GM12878 (cell line): Measurements from ENCODE around the gene FIGNL2. TPM values are rescaled to one million over a fixed set of nuclear protein-coding genes. Genes with fewer than 3 reads are reported as not detected.

ENCODE experiments used
- ATAC-seq: fragments of 200-7000 bp; cut with Tn5 transposase; 3 replicates; pipeline ENCODE4 v1.9.1; 2020; ENCODE audit warnings: mild to moderate bottlenecking, moderate library complexity
- BruUV-seq: library from RNA; stranded (reverse); fragments of 400-500 nt; replicated peaks from 2 replicates; lab custom pipeline; 2021; lab: Mats Ljungman, UMichigan
- CTCF ChIA-PET: fragments of 300-600 bp; sonication (Branson Sonifier 250); formaldehyde crosslinking; extraction: SDS; loops from one replicate; lab custom pipeline; 2021; ENCODE audit warnings: inconsistent platforms; lab: Yijun Ruan, JAX
- POLR2A ChIA-PET: fragments of 350-600 bp; formaldehyde crosslinking; extraction: SDS; loops from one replicate; lab custom pipeline; 2021; ENCODE audit warnings: inconsistent platforms; lab: Charles Lee
- RAD21 ChIA-PET: fragments of 300-600 bp; sonication (Branson Sonifier 250); formaldehyde crosslinking; loops from one replicate; lab custom pipeline; 2023; ENCODE audit warnings: antibody characterized with exemption; ENCODE audit not compliant: unreplicated experiment; lab: Charles Lee
- SMC1A ChIA-PET: fragments of 300-600 bp; sonication (Branson Sonifier 250); formaldehyde crosslinking; loops from one replicate; lab custom pipeline; 2023; ENCODE audit not compliant: unreplicated experiment, uncharacterized antibody; lab: Charles Lee
- DNase-seq: peaks from one replicate; pipeline ENCODE4 v3.0.0-alpha.2; 2011; ENCODE audit warnings: low read depth, low spot score
- FAIRE-seq: peaks from 3 replicates; lab custom pipeline; 2011; peaks lifted over from hg19 to GRCh38; lab: Jason Lieb, UNC
- H2AFZ ChIP-seq: 2 replicates; pipeline ENCODE4 v1.6.0; 2011; ENCODE audit warnings: low read depth, low read length, control low read depth; ENCODE audit not compliant: control insufficient read depth
- H3K27ac ChIP-seq: 2 replicates; pipeline ENCODE4 v1.5.1; 2011; ENCODE audit warnings: control low read depth; ENCODE audit not compliant: control insufficient read depth, insufficient read depth
- H3K27me3 ChIP-seq, 2 experiments: replicated peaks in 1 of 2; 2 replicates each; pipeline versions ENCODE4 v1.6.0 to v1.6.1; 2011; ENCODE audit warnings: low read length in 1 of 2; ENCODE audit not compliant: control insufficient read depth in 2 of 2, insufficient read depth in 2 of 2
- H3K36me3 ChIP-seq, 2 experiments: 2 replicates each; pipeline ENCODE4 v1.5.1; 2011; ENCODE audit warnings: low read length in 1 of 2; ENCODE audit not compliant: control insufficient read depth in 2 of 2, insufficient read depth in 2 of 2
- H3K4me1 ChIP-seq: 2 replicates; pipeline ENCODE4 v1.6.1; 2011; ENCODE audit warnings: mild to moderate bottlenecking, low read length, moderate library complexity, mixed read lengths; ENCODE audit not compliant: control insufficient read depth, insufficient read depth
- H3K4me2 ChIP-seq: 2 replicates; pipeline ENCODE4 v1.6.0; 2011; ENCODE audit warnings: control low read depth; ENCODE audit not compliant: control insufficient read depth, insufficient read depth
- H3K4me3 ChIP-seq: fragments of 200-600 bp; sonication (generic); 2 replicates; pipeline ENCODE4 v1.5.1; 2016
- H3K79me2 ChIP-seq: 2 replicates; pipeline ENCODE4 v1.6.0; 2011; ENCODE audit warnings: low read length; ENCODE audit not compliant: control insufficient read depth, insufficient read depth
- H3K9ac ChIP-seq: 2 replicates; pipeline ENCODE4 v1.8.0; 2011; ENCODE audit warnings: low read length, control low read depth, mixed read lengths; ENCODE audit not compliant: control insufficient read depth, insufficient read depth
- H3K9me3 ChIP-seq: replicated peaks from 3 replicates; pipeline ENCODE4 v1.5.1; 2011; ENCODE audit warnings: mild to moderate bottlenecking, low read length; ENCODE audit not compliant: control insufficient read depth, insufficient read depth
- H4K20me1 ChIP-seq: 2 replicates; pipeline ENCODE4 v1.6.0; 2011; ENCODE audit not compliant: control insufficient read depth, insufficient read depth
- ELK1 ChIP-seq: IDR thresholded peaks from 2 replicates; pipeline ENCODE4 v1.6.1; 2012; ENCODE audit warnings: low read depth, low read length, improper control_type of control experiment
- ESRRA ChIP-seq: IDR thresholded peaks from 2 replicates; pipeline ENCODE4 v1.6.1; 2012; ENCODE audit warnings: mild to moderate bottlenecking, low read length, improper control_type of control experiment
- IKZF1 ChIP-seq: fragments of 450-650 bp; conservative IDR thresholded peaks from 2 replicates; pipeline ENCODE4 v1.6.1; 2017; ENCODE audit warnings: antibody characterized with exemption, mild to moderate bottlenecking
- LARP7 ChIP-seq: fragments of 450-650 bp; IDR thresholded peaks from 2 replicates; pipeline ENCODE4 v1.6.1; 2017; ENCODE audit warnings: mild to moderate bottlenecking
- NFXL1 ChIP-seq: fragments of 450-650 bp; IDR thresholded peaks from 2 replicates; pipeline ENCODE4 v1.6.1; 2017; ENCODE audit warnings: antibody characterized with exemption, mild to moderate bottlenecking, borderline replicate concordance
- NR2C2 ChIP-seq: IDR thresholded peaks from 2 replicates; pipeline ENCODE4 v1.6.1; 2011; ENCODE audit warnings: borderline replicate concordance, low read depth; ENCODE audit not compliant: control insufficient read depth, insufficient read length
- RCOR1 ChIP-seq: conservative IDR thresholded peaks from 2 replicates; pipeline ENCODE4 v1.6.1; 2012; ENCODE audit warnings: low read depth, low read length, improper control_type of control experiment
- ZZZ3 ChIP-seq: IDR thresholded peaks from 2 replicates; pipeline ENCODE4 v1.6.1; 2011; ENCODE audit warnings: low read depth; ENCODE audit not compliant: control insufficient read depth, insufficient read length
- WGBS: methylation state at CpG from one replicate; pipeline ENCODE4 v1.1.6; 2016; ENCODE audit warnings: low lambda C conversion rate; ENCODE audit not compliant: insufficient replicate concordance, insufficient coverage; ENCODE audit errors: missing lambda C conversion rate; 5-methylcytosine and 5-hydroxymethylcytosine counted together
- in situ Hi-C: fragments of 300-500 bp; cut with MboI; formaldehyde crosslinking; loops from 9 replicates; pipeline ENCODE4 v1.14.3; 2018; ENCODE audit warnings: mixed read lengths
- intact Hi-C: fragments of 100-400 bp; cut with micrococcal nuclease; formaldehyde crosslinking; loops from one replicate; pipeline ENCODE4 v1.14.2; 2022; ENCODE audit not compliant: unreplicated experiment
- polyA plus RNA-seq, 11 experiments: library from polyadenylated mRNA; depleted of rRNA in 4 of 11; unstranded in 6 of 11; stranded (reverse) in 5 of 11; fragments of >200 nt; fragmentation: Nextera tagmentation in 4 of 11; fragmentation: Illumina TruSeq in 1 of 11; extraction: Ambion mirVana in 4 of 11; extraction: Trizol in 1 of 11; gene quantifications; 1 replicate in 1 of 11; 2 replicates in 10 of 11; pipeline versions ENCODE4 v1.2.1 to v1.2.3, GENCODE V29; 2011 to 2016; ENCODE audit warnings: inconsistent platforms in 2 of 11, missing spikeins in 2 of 11, low read depth in 1 of 11
- total RNA-seq, 4 experiments: library from RNA; depleted of rRNA in 3 of 4; stranded (reverse); fragments of >200 nt in 3 of 4; fragmentation: Illumina TruSeq in 1 of 4; extraction: Trizol in 1 of 4; gene quantifications; 2 replicates each; pipeline versions ENCODE4 v1.2.1 to v1.2.3, GENCODE V29; 2013 to 2021
- TF ChIP-seq, protein P1 (sequence below): IDR thresholded peaks from 2 replicates; pipeline ENCODE4 v1.6.1; 2011; ENCODE audit warnings: borderline replicate concordance, low read depth, mild to moderate bottlenecking, moderate library complexity, low read length; ENCODE audit not compliant: insufficient read depth, poor library complexity, severe bottlenecking
- TF ChIP-seq, protein P2 (sequence below): fragments of 150-350 bp; IDR thresholded peaks from 2 replicates; pipeline ENCODE4 v1.6.1; 2016; ENCODE audit warnings: low read depth, low read length

The FIGNL2 gene
- total and polyA plus RNA-seq, 10 of the 15 experiments (the other 5 are each of a cell fraction or from before 2014, with no cell fraction given): not detected

DNA sequence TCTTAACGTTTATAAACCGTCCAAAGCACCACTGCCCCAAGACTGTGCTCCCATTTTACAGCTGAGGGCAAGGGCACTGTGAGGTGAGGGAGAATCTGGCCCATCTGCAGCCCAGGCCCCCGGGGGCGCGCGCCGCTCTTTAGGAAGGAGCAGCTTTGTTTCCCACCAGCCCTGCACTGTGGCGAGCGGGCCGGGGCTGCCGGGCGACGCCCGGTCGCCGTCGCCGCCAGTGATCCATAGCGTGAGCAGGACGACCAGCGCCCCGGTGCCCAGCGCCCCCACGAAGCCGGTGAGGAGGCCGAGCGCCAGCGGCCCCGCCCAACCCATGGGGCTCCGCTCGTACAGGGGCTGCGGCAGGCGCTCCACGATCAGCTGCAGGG is 34.6 kb downstream of the FIGNL2 start:
- no peaks in the 10 kb centered on the region for H3K9me3 ChIP-seq
- no peaks in the 10 kb centered on the region for H4K20me1 ChIP-seq
- DNase-seq (no peak), ATAC-seq (no peak)
- H3K79me2 ChIP-seq: no peaks in the 10 kb centered on the region
- H3K4me3 ChIP-seq: no peak overlapping the region
- H3K4me1 ChIP-seq: no peaks in the 10 kb centered on the region
- ChIA-PET SMC1A (no interaction called here), CTCF (interaction anchor here (0.5 to 1.1 kb wide), 2 partner anchors 11 to 989 kb away, joined by 3 to 4 read pairs; no protein-coding TSS in a partner anchor)
- no peaks in the 10 kb centered on the region for H3K36me3 ChIP-seq
- peaks cover 4 to 10% of the 10 kb centered on the region in 2 experiments for H3K27me3 ChIP-seq
- TF ChIP-seq RCOR1 (no peak), ELK1 (no peak), LARP7 (no peak), NFXL1 (no peak), NR2C2 (no peak), ESRRA (no peak), IKZF1 (no peak), ZZZ3 (no peak)
- TF ChIP-seq, protein P1, sequence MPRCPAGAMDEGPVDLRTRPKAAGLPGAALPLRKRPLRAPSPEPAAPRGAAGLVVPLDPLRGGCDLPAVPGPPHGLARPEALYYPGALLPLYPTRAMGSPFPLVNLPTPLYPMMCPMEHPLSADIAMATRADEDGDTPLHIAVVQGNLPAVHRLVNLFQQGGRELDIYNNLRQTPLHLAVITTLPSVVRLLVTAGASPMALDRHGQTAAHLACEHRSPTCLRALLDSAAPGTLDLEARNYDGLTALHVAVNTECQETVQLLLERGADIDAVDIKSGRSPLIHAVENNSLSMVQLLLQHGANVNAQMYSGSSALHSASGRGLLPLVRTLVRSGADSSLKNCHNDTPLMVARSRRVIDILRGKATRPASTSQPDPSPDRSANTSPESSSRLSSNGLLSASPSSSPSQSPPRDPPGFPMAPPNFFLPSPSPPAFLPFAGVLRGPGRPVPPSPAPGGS: no peak
- TF ChIP-seq, protein P2, sequence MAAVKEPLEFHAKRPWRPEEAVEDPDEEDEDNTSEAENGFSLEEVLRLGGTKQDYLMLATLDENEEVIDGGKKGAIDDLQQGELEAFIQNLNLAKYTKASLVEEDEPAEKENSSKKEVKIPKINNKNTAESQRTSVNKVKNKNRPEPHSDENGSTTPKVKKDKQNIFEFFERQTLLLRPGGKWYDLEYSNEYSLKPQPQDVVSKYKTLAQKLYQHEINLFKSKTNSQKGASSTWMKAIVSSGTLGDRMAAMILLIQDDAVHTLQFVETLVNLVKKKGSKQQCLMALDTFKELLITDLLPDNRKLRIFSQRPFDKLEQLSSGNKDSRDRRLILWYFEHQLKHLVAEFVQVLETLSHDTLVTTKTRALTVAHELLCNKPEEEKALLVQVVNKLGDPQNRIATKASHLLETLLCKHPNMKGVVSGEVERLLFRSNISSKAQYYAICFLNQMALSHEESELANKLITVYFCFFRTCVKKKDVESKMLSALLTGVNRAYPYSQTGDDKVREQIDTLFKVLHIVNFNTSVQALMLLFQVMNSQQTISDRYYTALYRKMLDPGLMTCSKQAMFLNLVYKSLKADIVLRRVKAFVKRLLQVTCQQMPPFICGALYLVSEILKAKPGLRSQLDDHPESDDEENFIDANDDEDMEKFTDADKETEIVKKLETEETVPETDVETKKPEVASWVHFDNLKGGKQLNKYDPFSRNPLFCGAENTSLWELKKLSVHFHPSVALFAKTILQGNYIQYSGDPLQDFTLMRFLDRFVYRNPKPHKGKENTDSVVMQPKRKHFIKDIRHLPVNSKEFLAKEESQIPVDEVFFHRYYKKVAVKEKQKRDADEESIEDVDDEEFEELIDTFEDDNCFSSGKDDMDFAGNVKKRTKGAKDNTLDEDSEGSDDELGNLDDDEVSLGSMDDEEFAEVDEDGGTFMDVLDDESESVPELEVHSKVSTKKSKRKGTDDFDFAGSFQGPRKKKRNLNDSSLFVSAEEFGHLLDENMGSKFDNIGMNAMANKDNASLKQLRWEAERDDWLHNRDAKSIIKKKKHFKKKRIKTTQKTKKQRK: no peak
- TF ChIP-seq, all 136 proteins: peak for 0
- in situ Hi-C loops (no loop called here), intact Hi-C loops (no loop called here)
- no peak for FAIRE-seq
- Histone ChIP-seq H3K27ac (no peak overlapping the region), H2AFZ (no peak overlapping the region), H3K4me2 (no peak overlapping the region), H3K9ac (no peak overlapping the region)
- WGBS: 9% methylated on average over 20 of the region's 34 CpGs
- ChIA-PET POLR2A (no interaction called here), RAD21 (interaction anchor here (0.5 kb wide), 1 partner anchor 309 kb away, joined by 3 read pairs; no protein-coding TSS in a partner anchor)
- no TSS peak for BruUV-seq
